ENCODE results near the gene DHRS4L2.
A peak's percentile ranks its signal among the peaks of the same experiment; 100 is the strongest.
"Not testable (repeated sequence)": the region's sequence is repeated elsewhere in the genome, so short reads cannot be mapped to it uniquely, and the experiment has no call there.

Gene DHRS4L2

GRCh38 chr14:23988607-23989363 is at the start of gene DHRS4L2:
DHRS4L2 (plus strand) TSS chr14:23988929; CDS start chr14:23988948, 19 bp downstream.
- DNase-seq (ENCODE audit: low read depth) = not testable (repeated sequence)
- peak within 1 kb of the TSS; percentile 67 for H3K4me3 ChIP-seq (ENCODE audit: low read depth, low read length)

GRCh38 chr14:23939607-23940326 is 49.0 kb upstream of the DHRS4L2 start:
- DNase-seq (ENCODE audit: low read depth) = no peak
- H3K4me3 ChIP-seq (ENCODE audit: low read depth, low read length) = no peak overlapping the region
- no peak for TF ChIP-seq CTCF (IDR thresholded peaks at IDR 0.05; ENCODE audit: low read depth, low read length, missing control alignments)

GRCh38 chr14:23941230-23941629 is 47.5 kb upstream of the DHRS4L2 start:
- no peak overlapping the region for H3K4me3 ChIP-seq (ENCODE audit: low read depth, low read length)
- no peak for TF ChIP-seq CTCF (IDR thresholded peaks at IDR 0.05; ENCODE audit: low read depth, low read length, missing control alignments)
- DNase-seq (ENCODE audit: low read depth) = no peak

- no peak for TF ChIP-seq CTCF (IDR thresholded peaks at IDR 0.05; ENCODE audit: low read depth, low read length, missing control alignments)
- H3K4me3 ChIP-seq (ENCODE audit: low read depth, low read length) = no peak overlapping the region
- no peak for DNase-seq (ENCODE audit: low read depth)
Measured at GRCh38 chr14:23941669-23942068, 47.1 kb upstream of the DHRS4L2 start.

- no peak for TF ChIP-seq CTCF (IDR thresholded peaks at IDR 0.05; ENCODE audit: low read depth, low read length, missing control alignments)
- DNase-seq (ENCODE audit: low read depth) = no peak
Measured at GRCh38 chr14:23942587-23942986, 46.1 kb upstream of the DHRS4L2 start.

GRCh38 chr14:23949069-23949468 is 39.7 kb upstream of the DHRS4L2 start:
- not testable (repeated sequence) for DNase-seq (ENCODE audit: low read depth); H3K4me3 ChIP-seq (ENCODE audit: low read depth, low read length)

More at GRCh38 chr14:23942587-23942986, 46.1 kb upstream of the DHRS4L2 start:
- H3K4me3 ChIP-seq (ENCODE audit: low read depth, low read length) = no peak overlapping the region

GRCh38 chr14:23950411-23951135 is 38.2 kb upstream of the DHRS4L2 start:
- no peak for DNase-seq (ENCODE audit: low read depth)
- H3K4me3 ChIP-seq (ENCODE audit: low read depth, low read length) = no peak overlapping the region
- TF ChIP-seq CTCF (IDR thresholded peaks at IDR 0.05; ENCODE audit: low read depth, low read length, missing control alignments) = no peak

- not testable (repeated sequence) for H3K4me3 ChIP-seq (ENCODE audit: low read depth, low read length); DNase-seq (ENCODE audit: low read depth)
Measured at GRCh38 chr14:23951136-23951466, 37.6 kb upstream of the DHRS4L2 start.
